Activated CD8-positive, alpha-beta memory T cell treated with anti-CD3 and anti-CD28 coated beads, Interleukin-2, amount 50 U/mL, for 48 hours (primary cell): Measurements from ENCODE around the gene RNPC3.
"Not testable (repeated sequence)": the region's sequence is repeated elsewhere in the genome, so short reads cannot be mapped to it uniquely, and the experiment has no call there.

ENCODE experiments used
- DNase-seq: peaks from one replicate; pipeline ENCODE4 v3.0.0-alpha.2; 2020

Gene RNPC3

DNA sequence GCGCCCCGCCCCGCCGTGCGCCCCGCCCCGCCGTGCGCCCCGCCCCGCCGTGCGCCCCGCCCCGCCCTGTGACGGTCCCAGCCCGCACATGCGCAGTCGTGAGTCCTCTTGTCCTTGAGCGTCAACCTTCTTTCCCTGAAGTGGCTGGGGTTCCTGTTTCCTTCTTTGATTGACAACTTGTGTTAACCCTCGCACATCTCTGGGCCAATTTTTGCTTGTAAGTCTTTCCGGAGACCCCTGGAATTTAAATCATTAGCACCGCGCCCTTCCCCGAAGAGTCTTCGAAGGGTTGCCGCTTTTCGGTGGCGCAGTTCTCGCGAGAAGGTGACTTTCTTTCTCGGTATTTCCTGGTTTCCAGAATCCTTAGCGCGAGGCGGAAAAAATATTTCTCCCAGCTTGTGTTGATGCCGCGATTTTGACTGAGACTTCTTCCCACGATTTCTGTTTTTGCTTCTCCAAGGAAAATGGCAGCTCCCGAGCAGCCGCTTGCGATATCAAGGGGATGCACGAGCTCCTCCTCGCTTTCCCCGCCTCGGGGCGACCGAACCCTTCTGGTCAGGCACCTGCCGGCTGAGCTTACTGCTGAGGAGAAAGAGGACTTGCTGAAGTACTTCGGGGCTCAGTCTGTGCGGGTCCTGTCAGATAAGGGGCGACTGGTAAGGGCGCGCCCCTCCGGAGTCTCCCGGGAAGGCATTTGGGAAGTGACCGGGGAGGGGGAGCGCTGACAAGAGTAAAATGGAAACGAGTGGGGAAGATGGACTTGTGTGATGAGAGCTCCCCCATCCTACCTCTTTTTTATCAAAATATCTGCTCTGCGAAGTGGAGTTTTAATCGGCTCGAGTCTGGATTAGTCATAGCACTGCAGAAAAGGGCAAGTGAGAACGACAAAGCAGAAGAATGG, at the start of gene RNPC3:
Gene RNPC3, plus strand, starts transcription at position 93 of the 901 bp plus-strand sequence. Its CDS starts 372 bp downstream, at position 465.
- DNase-seq, result peak; percentile 95

GRCh38 chr1:103477101-103477500, 48.4 kb upstream of the RNPC3 start:
- no peak for DNase-seq

GRCh38 chr1:103489935-103490334, 35.6 kb upstream of the RNPC3 start:
- DNase-seq, result no peak

GRCh38 chr1:103492003-103492625, 33.4 kb upstream of the RNPC3 start:
- DNase-seq, result no peak

- DNase-seq, result no peak
These were observed 29.4 kb upstream of the RNPC3 start for GRCh38 chr1:103496014-103496635.

GRCh38 chr1:103497404-103497803, 28.1 kb upstream of the RNPC3 start:
- no peak for DNase-seq

DNA sequence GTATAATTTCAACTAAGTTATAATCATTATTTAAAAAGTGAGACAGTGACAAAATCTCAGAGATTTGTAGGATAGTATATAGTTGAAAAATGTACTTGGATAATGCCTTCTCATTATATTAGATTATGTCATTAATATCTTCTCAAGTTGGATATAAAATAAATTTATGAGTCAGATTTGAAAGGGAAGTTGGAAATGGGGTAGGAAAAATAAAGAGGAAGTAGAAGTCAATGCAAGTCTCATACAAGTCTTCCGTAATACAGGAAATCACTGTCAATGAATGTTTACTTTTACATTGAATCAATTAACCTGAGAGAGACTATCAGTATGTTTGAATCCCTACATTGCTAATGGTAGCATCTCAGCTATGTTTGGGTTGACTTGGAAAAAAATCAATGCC, 16.2 kb upstream of the RNPC3 start:
- no peak for DNase-seq

GRCh38 chr1:103513711-103514110, 11.8 kb upstream of the RNPC3 start:
- no peak for DNase-seq

- no peak for DNase-seq
These were observed 10.5 kb upstream of the RNPC3 start for GRCh38 chr1:103514920-103515503.

GRCh38 chr1:103516283-103516682, 9.2 kb upstream of the RNPC3 start:
- DNase-seq, result no peak

- DNase-seq, result no peak
These were observed 8.8 kb upstream of the RNPC3 start for GRCh38 chr1:103516693-103517092.

DNA sequence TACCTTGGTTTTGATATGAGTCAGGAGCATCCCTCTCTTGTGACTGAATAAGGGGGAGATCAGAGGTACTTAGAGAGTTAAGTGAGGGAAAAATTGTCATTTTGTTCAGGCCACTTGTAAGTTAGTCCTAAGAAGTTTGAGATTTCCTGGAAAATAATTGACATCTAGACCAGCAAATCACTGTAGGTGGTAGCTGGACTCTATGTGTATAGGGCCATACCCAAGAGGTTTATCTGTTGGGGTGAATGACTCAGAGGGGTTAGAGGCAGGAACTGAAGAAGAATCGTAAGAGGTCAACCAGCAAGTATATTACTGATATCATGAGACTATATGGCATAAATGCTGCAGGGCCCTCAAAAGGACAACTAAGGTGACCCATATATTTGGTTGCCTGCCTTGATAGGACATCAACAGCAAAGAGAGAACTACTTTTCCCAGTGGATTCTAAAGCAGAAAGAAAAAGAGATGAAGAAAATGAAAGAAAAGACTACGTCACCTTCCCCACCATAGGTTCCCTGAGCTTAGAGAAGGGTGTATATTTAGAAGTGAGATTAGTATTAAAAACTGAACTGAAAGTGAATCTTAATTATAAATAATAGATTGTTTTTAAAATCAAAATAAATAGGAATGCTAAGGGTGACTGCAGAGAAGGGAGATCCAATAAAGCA, 8.0 kb upstream of the RNPC3 start:
- DNase-seq, result no peak

GRCh38 chr1:103520822-103521221, 4.7 kb upstream of the RNPC3 start:
- DNase-seq, result no peak

- no peak for DNase-seq
These were observed 2.2 kb upstream of the RNPC3 start for GRCh38 chr1:103523346-103523745.

DNA sequence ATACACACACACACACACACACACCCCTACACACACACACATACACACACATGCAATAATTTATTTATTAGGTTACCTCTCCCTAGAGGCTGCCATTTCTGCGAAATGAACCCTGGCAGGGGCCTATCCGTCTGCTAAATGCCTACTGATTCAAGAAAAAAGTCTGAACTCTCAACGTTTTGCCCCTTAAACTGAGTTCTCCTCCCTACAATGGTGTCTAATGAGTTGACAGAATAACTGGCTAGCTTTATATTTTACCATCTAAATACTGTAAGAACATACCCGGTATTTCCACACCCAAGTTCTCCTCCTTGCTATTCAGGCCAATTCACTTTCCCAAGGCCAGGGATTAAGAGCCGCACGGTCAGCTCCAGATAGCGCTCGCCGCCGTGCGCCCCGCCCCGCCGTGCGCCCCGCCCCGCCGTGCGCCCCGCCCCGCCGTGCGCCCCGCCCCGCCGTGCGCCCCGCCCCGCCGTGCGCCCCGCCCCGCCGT, 339 bp upstream of the RNPC3 start:
- no peak for DNase-seq

DNA sequence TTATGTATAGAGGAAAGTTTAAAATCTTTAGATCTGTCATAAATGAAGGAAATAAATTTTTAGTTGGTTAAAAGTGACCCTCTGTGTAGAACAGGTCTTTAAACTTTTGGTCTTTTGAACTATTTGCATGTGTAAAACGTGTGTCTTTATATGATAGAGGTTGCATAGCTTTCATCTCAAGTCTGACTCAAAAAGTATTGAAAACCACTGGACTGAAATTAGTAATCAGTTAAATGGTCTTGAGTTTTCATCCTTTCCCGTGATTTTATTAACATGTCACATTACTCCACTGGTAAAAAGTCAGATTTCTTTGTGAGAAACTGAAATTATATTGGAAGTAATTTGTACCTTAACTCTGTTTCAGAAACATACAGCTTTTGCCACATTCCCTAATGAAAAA, 1.8 kb downstream of the RNPC3 start:
- DNase-seq, result no peak

- peak; percentile 73 for DNase-seq
These were observed 4.2 kb downstream of the RNPC3 start for GRCh38 chr1:103529746-103530145.

DNA sequence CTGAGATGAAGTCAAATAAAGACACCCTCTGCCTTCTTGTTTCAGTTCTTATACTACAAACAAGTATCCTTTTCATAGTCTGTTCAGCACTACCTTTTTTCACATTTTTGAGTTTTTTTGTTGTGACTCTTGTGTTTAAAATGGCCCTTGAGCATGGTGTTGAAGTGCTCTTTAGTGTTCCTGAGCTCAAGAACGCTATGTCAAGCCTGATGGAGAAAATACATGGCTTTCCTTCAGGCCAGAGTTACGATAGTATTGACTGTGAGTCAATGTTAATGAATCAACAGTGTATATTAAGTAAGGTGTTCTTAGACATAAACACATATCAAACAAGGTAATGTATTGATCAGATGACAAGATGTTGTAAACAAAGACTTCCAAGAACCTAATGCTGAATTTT, 12.7 kb downstream of the RNPC3 start:
- no peak for DNase-seq

- DNase-seq, result no peak
These were observed 15.9 kb downstream of the RNPC3 start for GRCh38 chr1:103541431-103541830.

- DNase-seq, result no peak
These were observed 21.0 kb downstream of the RNPC3 start for GRCh38 chr1:103546496-103546895.

- DNase-seq, result no peak
These were observed 22.3 kb downstream of the RNPC3 start for GRCh38 chr1:103547840-103548239.

GRCh38 chr1:103560427-103560826, 34.9 kb downstream of the RNPC3 start:
- no peak for DNase-seq

DNA sequence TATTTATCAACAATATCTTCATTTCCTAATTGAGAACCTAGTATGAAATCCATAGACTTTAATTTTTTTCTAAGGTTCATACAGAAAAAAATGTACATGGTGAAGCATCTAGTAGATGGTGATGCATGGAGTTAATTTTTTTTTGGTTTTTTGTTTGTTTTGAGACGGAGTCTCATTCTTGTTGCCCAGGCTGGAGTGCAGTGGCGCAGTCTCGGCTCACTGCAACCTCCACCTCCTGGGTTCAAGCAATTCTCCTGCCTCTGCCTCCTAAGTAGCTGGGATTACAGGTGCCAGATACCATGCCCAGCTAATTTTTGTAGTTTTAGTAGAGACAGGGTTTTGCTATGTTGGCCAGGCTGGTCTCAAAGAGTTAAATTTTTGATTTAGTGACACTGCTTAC, 35.6 kb downstream of the RNPC3 start:
- DNase-seq, result not testable (repeated sequence)
